Measurements from ENCODE around the gene WDPCP. TPM values are rescaled to one million over a fixed set of nuclear protein-coding genes. Genes with fewer than 3 reads are reported as not detected.

WDPCP gene
- polyA plus RNA-seq, 4 donors: 11.4 to 15.6 (median 12.8) TPM

Other genes with a start within 250 kb of the WDPCP start
- gene MDH1, start 486 bp upstream of the WDPCP start, polyA plus RNA-seq (ENCODE audit: insufficient read length in 4 of 4): 100 to 1,000 TPM; 334 to 491 (median 390) TPM

Measured in left renal cortex interstitium (tissue), 4 donors.